T-helper 2 cell (primary cell): ENCODE measurements around the gene SNTG2.

ENCODE experiments used
- DNase-seq, 5 experiments: peaks; one replicate each; pipeline versions ENCODE4 v3.0.0 to v3.0.0-alpha.2; 2012 to 2022

SNTG2 gene

GRCh38 chr2:953975-954686 is 3.5 kb downstream of the SNTG2 start:
- DNase-seq: no peak

GRCh38 chr2:954687-955000 is 4.0 kb downstream of the SNTG2 start:
- DNase-seq: no peak

GRCh38 chr2:955829-956731 is 5.4 kb downstream of the SNTG2 start:
- no peak for DNase-seq

- no peak for DNase-seq
Measured at GRCh38 chr2:959457-959856, 8.8 kb downstream of the SNTG2 start.

GRCh38 chr2:960061-960736 is 9.6 kb downstream of the SNTG2 start:
- no peak for DNase-seq

- DNase-seq: no peak
Measured at GRCh38 chr2:961786-962185, 11.1 kb downstream of the SNTG2 start.

GRCh38 chr2:963876-964275 is 13.2 kb downstream of the SNTG2 start:
- no peak for DNase-seq

- DNase-seq: no peak
Measured at GRCh38 chr2:964562-964961, 13.9 kb downstream of the SNTG2 start.

- DNase-seq: no peak
Measured at GRCh38 chr2:965640-966147, 15.0 kb downstream of the SNTG2 start.

GRCh38 chr2:973129-973528 is 22.5 kb downstream of the SNTG2 start:
- DNase-seq: no peak

- DNase-seq: peak in 2 of 5 experiments; percentile 13 to 81
Measured at GRCh38 chr2:974054-974453, 23.4 kb downstream of the SNTG2 start.

GRCh38 chr2:974502-974901 is 23.9 kb downstream of the SNTG2 start:
- DNase-seq: peak in 1 of 5 experiments; percentile 10

- no peak for DNase-seq
Measured at GRCh38 chr2:975095-975494, 24.4 kb downstream of the SNTG2 start.

GRCh38 chr2:979069-979928 is 28.6 kb downstream of the SNTG2 start:
- DNase-seq: no peak

- no peak for DNase-seq
Measured at GRCh38 chr2:980176-980575, 29.5 kb downstream of the SNTG2 start.

GRCh38 chr2:981258-981657 is 30.6 kb downstream of the SNTG2 start:
- DNase-seq: no peak

- no peak for DNase-seq
Measured at GRCh38 chr2:981759-982158, 31.1 kb downstream of the SNTG2 start.

GRCh38 chr2:985317-985898 is 34.8 kb downstream of the SNTG2 start:
- DNase-seq: peak in 1 of 5 experiments; percentile 78

- no peak for DNase-seq
Measured at GRCh38 chr2:987789-988188, 37.1 kb downstream of the SNTG2 start.

- DNase-seq: no peak
Measured at GRCh38 chr2:989781-990467, 39.3 kb downstream of the SNTG2 start.

- DNase-seq: no peak
Measured at GRCh38 chr2:990970-991369, 40.3 kb downstream of the SNTG2 start.
